Naive thymus-derived CD4-positive, alpha-beta T cell (primary cell): ENCODE results near the gene UNC45A. TPM values are rescaled to one million over a fixed set of nuclear protein-coding genes. Genes with fewer than 3 reads are reported as not detected.

ENCODE experiments used
- ATAC-seq: fragments of 150-1000 bp; cut with Tn5 transposase; 2 replicates; pipeline ENCODE4 v1.10.0; 2021; ENCODE audit warnings: mild to moderate bottlenecking, moderate library complexity
- CTCF ChIA-PET: fragments of 350-600 bp; sonication (Branson Sonifier 250); formaldehyde crosslinking; loops from one replicate; lab custom pipeline; 2021; ENCODE audit warnings: antibody characterized with exemption; lab: Charles Lee
- POLR2A ChIA-PET: fragments of 350-600 bp; sonication (Branson Sonifier 250); formaldehyde crosslinking; loops from one replicate; lab custom pipeline; 2021; ENCODE audit warnings: antibody characterized with exemption, inconsistent platforms; lab: Charles Lee
- DNase-seq, 9 donors: peaks; one replicate each; pipeline versions ENCODE4 v3.0.0 to v3.0.0-alpha.2; 2020 to 2022; ENCODE audit warnings: mixed read lengths in 1 of 9
- H3K27ac ChIP-seq: one replicate; pipeline ENCODE4 v1.7.0; 2013; ENCODE audit warnings: mild to moderate bottlenecking, low read depth, low read length, moderate library complexity
- H3K27me3 ChIP-seq, 2 donors: one replicate each; pipeline ENCODE4 v1.7.0; 2013; ENCODE audit warnings: low read length in 2 of 2, mild to moderate bottlenecking in 2 of 2, moderate library complexity in 2 of 2; ENCODE audit not compliant: control insufficient read depth in 2 of 2, insufficient read depth in 2 of 2
- H3K36me3 ChIP-seq, 3 experiments: 1 replicate in 2 of 3; 2 replicates in 1 of 3; pipeline ENCODE4 v1.7.0; 2013; ENCODE audit warnings: low read length in 3 of 3, mild to moderate bottlenecking in 3 of 3, moderate library complexity in 1 of 3; ENCODE audit not compliant: insufficient read depth in 3 of 3, control insufficient read depth in 2 of 3
- H3K4me1 ChIP-seq, 2 donors: one replicate each; pipeline ENCODE4 v1.7.0; 2013; ENCODE audit warnings: low read length in 2 of 2, mild to moderate bottlenecking in 2 of 2, moderate library complexity in 1 of 2; ENCODE audit not compliant: control insufficient read depth in 2 of 2, insufficient read depth in 2 of 2
- H3K4me3 ChIP-seq: 2 replicates; pipeline ENCODE4 v1.7.0; 2013; ENCODE audit warnings: mild to moderate bottlenecking, low read length
- H3K9me3 ChIP-seq, 3 experiments: 1 replicate in 2 of 3; 2 replicates in 1 of 3; pipeline ENCODE4 v1.7.0; 2013; ENCODE audit warnings: low read length in 3 of 3; ENCODE audit not compliant: control insufficient read depth in 2 of 3
- H3K27ac Mint-ChIP-seq, 9 donors: one replicate each; pipeline ENCODE4 v1.8.0; 2020 to 2022; ENCODE audit warnings: mixed read lengths in 9 of 9, mild to moderate bottlenecking in 8 of 9, moderate library complexity in 5 of 9, inconsistent platforms in 2 of 9
- H3K27me3 Mint-ChIP-seq, 5 donors: one replicate each; pipeline ENCODE4 v1.8.0; 2021 to 2022; ENCODE audit warnings: mixed read lengths in 5 of 5, mild to moderate bottlenecking in 1 of 5
- H3K36me3 Mint-ChIP-seq, 5 donors: one replicate each; pipeline ENCODE4 v1.8.0; 2020 to 2022; ENCODE audit warnings: mixed read lengths in 5 of 5, mild to moderate bottlenecking in 3 of 5, inconsistent platforms in 1 of 5
- H3K4me1 Mint-ChIP-seq, 7 donors: one replicate each; pipeline ENCODE4 v1.8.0; 2020 to 2022; ENCODE audit warnings: mixed read lengths in 7 of 7, mild to moderate bottlenecking in 3 of 7, inconsistent platforms in 1 of 7
- H3K4me3 Mint-ChIP-seq, 10 donors: one replicate each; pipeline ENCODE4 v1.8.0; 2020 to 2022; ENCODE audit warnings: mild to moderate bottlenecking in 10 of 10, mixed read lengths in 10 of 10, moderate library complexity in 6 of 10, inconsistent platforms in 2 of 10
- H3K9me3 Mint-ChIP-seq, 11 donors: one replicate each; pipeline ENCODE4 v1.8.0; 2020 to 2022; ENCODE audit warnings: mixed read lengths in 11 of 11, mild to moderate bottlenecking in 4 of 11, inconsistent platforms in 1 of 11, moderate library complexity in 1 of 11
- intact Hi-C, 2 donors: fragments of 100-400 bp; cut with micrococcal nuclease; formaldehyde crosslinking; loops; one replicate each; pipeline ENCODE4 v1.15.1; 2023
- polyA plus RNA-seq, 2 donors: library from polyadenylated mRNA; unstranded; fragments of 300-500 nt; fragmentation: Illumina TruSeq; gene quantifications; one replicate each; pipeline ENCODE4 v1.2.3, GENCODE V29; 2021
- total RNA-seq, 6 experiments: library from RNA in 5 of 6; stranded (reverse) in 5 of 6; gene quantifications; 1 replicate in 5 of 6; 2 replicates in 1 of 6; pipeline ENCODE4 v1.2.3 and lab custom pipeline; 2021 to 2026

The UNC45A gene
- total and polyA plus RNA-seq, 7 experiments from 2014 or later = 34.2 to 75.1 (median 62.0) TPM

DNA sequence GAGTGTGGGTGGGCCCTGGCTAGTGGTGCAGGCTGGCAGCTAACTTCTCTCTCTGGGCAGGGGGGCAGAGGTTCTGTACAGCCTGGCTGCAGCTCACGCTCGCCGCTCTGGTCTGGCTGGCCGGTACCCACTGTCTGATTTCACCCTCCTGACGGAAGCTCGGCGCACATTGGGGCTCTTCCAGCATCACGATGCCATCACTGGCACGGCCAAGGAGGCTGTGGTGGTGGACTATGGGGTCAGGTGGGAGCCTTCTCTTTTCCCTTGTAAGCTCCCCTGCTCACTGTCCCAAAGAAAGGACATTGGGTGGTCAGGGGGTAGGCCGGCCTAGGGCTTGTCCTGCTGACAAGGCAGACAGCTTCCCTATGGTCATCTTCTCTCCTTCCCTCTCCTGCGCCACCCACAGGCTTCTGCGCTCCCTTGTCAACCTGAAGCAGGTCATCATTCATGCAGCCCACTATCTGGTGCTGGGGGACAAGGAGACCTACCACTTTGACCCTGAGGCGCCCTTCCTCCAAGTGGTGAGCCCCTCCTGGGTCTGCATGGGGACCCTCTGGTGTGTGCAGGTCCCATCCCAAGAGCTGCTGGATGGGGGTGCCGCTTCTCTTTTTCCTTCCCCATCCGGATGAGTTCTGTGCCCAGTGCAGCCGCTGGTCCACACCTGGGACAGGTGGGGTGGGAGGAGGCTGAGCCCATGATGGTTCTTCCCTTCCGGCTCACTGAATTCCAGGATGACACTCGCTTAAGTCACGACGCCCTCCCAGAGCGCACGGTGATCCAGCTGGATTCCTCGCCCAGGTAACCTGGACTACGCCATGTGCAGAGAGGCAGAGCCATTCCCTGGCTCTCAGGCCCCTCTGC is 24.4 kb upstream of the UNC45A start:
- H3K4me1 ChIP-seq = no peaks in the 10 kb centered on the region
- CTCF ChIA-PET = interaction anchor here (1.7 kb wide), 1 partner anchor 22 kb away, joined by 8 read pairs; the partner anchor contains the start of gene HDDC3
- Mint-ChIP-seq H3K27me3 (no peaks in the 10 kb centered on the region), H3K9me3 (no peaks in the 10 kb centered on the region), H3K36me3 (peaks cover 5 to 54% (median 24%) of the 10 kb centered on the region in 5 donors), H3K4me1 (peaks cover 0 to 6% (median 4%) of the 10 kb centered on the region in 7 donors), H3K27ac (no peak overlapping the region), H3K4me3 (no peak overlapping the region)
- no peaks in the 10 kb centered on the region for H3K27me3 ChIP-seq
- intact Hi-C loops = no loop called here
- no peak overlapping the region for H3K4me3 ChIP-seq
- H3K36me3 ChIP-seq = peaks cover 13 to 95% (median 43%) of the 10 kb centered on the region in 3 experiments
- H3K27ac ChIP-seq = no peak overlapping the region
- DNase-seq (no peak), ATAC-seq (no peak)
- H3K9me3 ChIP-seq = no peaks in the 10 kb centered on the region
- POLR2A ChIA-PET = interaction anchor here (0.5 kb wide), 1 partner anchor 12 kb away, joined by 6 read pairs; no protein-coding TSS in a partner anchor

DNA sequence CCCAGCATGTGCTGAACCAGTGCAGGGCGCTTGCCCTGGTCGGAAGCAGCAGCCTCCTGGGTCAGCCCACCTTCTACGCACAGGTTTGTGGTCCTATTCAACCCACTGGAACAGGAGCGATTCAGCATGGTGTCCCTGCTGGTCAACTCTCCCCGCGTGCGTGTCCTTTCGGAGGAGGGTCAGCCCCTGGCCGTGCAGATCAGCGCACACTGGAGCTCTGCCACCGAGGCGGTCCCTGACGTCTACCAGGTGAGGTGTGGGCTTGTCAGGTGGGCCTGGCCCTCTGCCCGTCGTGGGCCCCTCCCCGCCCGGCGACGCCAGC is 23.8 kb upstream of the UNC45A start:
- intact Hi-C loops = no loop called here
- H3K36me3 Mint-ChIP-seq = peaks cover 0 to 50% (median 18%) of the 10 kb centered on the region in 5 donors
- Histone ChIP-seq H3K27me3 (no peaks in the 10 kb centered on the region), H3K4me3 (no peak overlapping the region), H3K4me1 (no peaks in the 10 kb centered on the region), H3K27ac (no peak overlapping the region), H3K36me3 (peaks cover 13 to 95% (median 40%) of the 10 kb centered on the region in 3 experiments), H3K9me3 (no peaks in the 10 kb centered on the region)
- DNase-seq (no peak), ATAC-seq (no peak)
- ChIA-PET POLR2A (interaction anchor here (0.5 kb wide), 1 partner anchor 12 kb away, joined by 6 read pairs; no protein-coding TSS in a partner anchor), CTCF (interaction anchor here (1.7 kb wide), 1 partner anchor 22 kb away, joined by 8 read pairs; the partner anchor contains the start of gene HDDC3)
- no peaks in the 10 kb centered on the region for H3K9me3 Mint-ChIP-seq
- no peaks in the 10 kb centered on the region for H3K27me3 Mint-ChIP-seq
- H3K4me3 Mint-ChIP-seq = no peak overlapping the region
- no peak overlapping the region for H3K27ac Mint-ChIP-seq
- H3K4me1 Mint-ChIP-seq = peaks cover 0 to 5% (median 0%) of the 10 kb centered on the region in 7 donors

DNA sequence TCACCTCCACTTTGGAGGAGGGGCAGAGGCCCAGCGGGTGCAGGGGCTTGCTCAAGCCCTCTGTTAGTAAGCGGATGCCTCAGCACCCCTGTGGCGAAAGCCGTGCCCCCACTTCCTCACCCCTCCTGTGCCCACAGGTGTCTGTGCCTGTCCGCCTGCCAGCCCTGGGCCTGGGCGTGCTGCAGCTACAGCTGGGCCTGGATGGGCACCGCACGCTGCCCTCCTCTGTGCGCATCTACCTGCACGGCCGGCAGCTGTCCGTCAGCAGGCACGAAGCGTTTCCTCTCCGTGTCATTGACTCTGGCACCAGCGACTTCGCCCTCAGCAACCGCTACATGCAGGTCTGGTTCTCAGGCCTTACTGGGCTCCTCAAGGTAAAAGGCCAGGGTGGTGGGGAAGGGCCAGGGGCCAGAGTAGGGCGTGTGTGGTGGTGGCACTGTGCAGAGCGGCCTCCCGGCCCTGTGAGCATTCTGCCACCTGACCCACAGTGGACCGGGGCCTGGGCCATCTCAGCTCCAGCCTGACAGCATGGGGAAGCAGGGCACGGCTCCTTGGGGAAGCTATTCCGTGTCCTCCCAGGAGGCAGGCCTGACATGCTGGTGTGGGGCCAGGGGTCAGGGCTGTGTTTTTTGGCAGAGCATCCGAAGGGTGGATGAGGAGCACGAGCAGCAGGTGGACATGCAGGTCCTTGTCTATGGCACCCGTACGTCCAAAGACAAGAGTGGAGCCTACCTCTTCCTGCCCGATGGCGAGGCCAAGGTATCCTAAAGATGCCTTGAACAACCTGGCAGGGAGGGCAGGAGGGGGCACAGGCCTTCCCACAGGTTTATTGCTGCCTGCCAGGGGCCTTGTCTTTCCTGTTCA is 22.9 kb upstream of the UNC45A start:
- Histone ChIP-seq H3K4me3 (no peak overlapping the region), H3K9me3 (no peaks in the 10 kb centered on the region), H3K4me1 (no peaks in the 10 kb centered on the region), H3K36me3 (peaks cover 13 to 95% (median 32%) of the 10 kb centered on the region in 3 experiments), H3K27ac (no peak overlapping the region), H3K27me3 (no peaks in the 10 kb centered on the region)
- Mint-ChIP-seq H3K27ac (no peak overlapping the region), H3K9me3 (no peaks in the 10 kb centered on the region), H3K4me1 (peaks cover 0 to 11% (median 0%) of the 10 kb centered on the region in 7 donors), H3K27me3 (no peaks in the 10 kb centered on the region), H3K4me3 (no peak overlapping the region), H3K36me3 (peaks cover 2 to 54% (median 23%) of the 10 kb centered on the region in 5 donors)
- POLR2A ChIA-PET = interaction anchor here (0.7 to 1.4 kb wide), 2 partner anchors 17 to 20 kb away, joined by 3 to 5 read pairs; partner anchors contain the start of gene HDDC3
- no peak for DNase-seq
- intact Hi-C loops = no loop called here
- no peak for ATAC-seq
- CTCF ChIA-PET = interaction anchor here (1.7 kb wide), 1 partner anchor 21 kb away, joined by 8 read pairs; the partner anchor contains the start of gene HDDC3

DNA sequence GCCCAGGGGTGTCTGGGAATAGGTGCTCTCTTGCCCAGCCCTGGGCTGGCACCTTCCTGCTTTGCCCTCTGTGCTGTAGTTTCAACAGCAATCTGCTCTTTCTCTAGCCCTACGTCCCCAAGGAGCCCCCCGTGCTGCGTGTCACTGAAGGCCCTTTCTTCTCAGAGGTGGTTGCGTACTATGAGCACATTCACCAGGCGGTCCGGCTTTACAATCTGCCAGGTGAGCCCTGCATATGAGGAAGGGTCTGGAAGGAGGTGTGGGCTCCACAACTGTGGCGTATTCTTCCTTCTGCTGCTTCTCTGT is 22.4 kb upstream of the UNC45A start:
- Mint-ChIP-seq H3K4me1 (peaks cover 0 to 11% (median 0%) of the 10 kb centered on the region in 7 donors), H3K27ac (no peak overlapping the region), H3K4me3 (no peak overlapping the region), H3K36me3 (peaks cover 4 to 54% (median 24%) of the 10 kb centered on the region in 5 donors), H3K9me3 (no peaks in the 10 kb centered on the region), H3K27me3 (no peaks in the 10 kb centered on the region)
- Histone ChIP-seq H3K27me3 (no peaks in the 10 kb centered on the region), H3K4me3 (no peak overlapping the region), H3K4me1 (no peaks in the 10 kb centered on the region), H3K36me3 (peaks cover 10 to 95% (median 27%) of the 10 kb centered on the region in 3 experiments), H3K9me3 (no peaks in the 10 kb centered on the region), H3K27ac (no peak overlapping the region)
- DNase-seq (no peak), ATAC-seq (no peak)
- intact Hi-C loops = no loop called here
- POLR2A ChIA-PET = interaction anchor here (1.4 kb wide), 1 partner anchor 19 kb away, joined by 5 read pairs; the partner anchor contains the start of gene HDDC3
- CTCF ChIA-PET = no interaction called here

DNA sequence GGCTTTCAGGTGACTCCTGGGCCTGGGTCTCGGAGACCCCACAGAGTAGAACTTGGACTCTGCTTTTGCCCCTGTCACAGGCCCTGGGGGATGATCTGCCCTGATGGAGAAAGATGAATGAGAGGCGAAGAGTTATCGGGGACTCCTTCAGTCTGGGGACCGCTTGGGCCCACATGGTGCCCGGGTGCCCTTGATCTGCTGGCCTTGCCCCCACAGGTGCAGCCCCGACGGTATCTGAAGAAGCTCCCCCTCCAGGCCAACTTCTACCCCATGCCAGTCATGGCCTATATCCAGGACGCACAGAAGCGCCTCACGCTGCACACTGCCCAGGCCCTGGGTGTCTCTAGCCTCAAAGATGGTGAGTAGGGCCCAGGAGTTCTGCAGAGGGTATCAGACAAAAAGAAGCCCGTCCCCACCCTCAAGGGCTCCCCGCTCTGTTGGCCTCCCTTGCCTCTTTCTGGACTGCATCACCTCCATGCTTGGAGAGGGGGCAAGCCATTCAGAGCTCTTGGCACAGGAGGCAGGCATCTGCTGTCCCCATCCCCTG is 21.6 kb upstream of the UNC45A start:
- ChIA-PET POLR2A (interaction anchor here (0.6 to 1.4 kb wide), 4 partner anchors 12 to 1740 kb away, joined by 3 to 5 read pairs (median 3); partner anchors contain the start of gene HDDC3), CTCF (interaction anchor here (1.3 kb wide), 1 partner anchor 20 kb away, joined by 3 read pairs; no protein-coding TSS in a partner anchor)
- H3K27me3 Mint-ChIP-seq = no peaks in the 10 kb centered on the region
- Histone ChIP-seq H3K27me3 (no peaks in the 10 kb centered on the region), H3K27ac (no peak overlapping the region), H3K36me3 (peaks cover 7 to 97% (median 26%) of the 10 kb centered on the region in 3 experiments), H3K4me3 (no peak overlapping the region), H3K4me1 (no peaks in the 10 kb centered on the region), H3K9me3 (no peaks in the 10 kb centered on the region)
- intact Hi-C loops = no loop called here
- no peaks in the 10 kb centered on the region for H3K9me3 Mint-ChIP-seq
- H3K27ac Mint-ChIP-seq = no peak overlapping the region
- peaks cover 0 to 12% (median 0%) of the 10 kb centered on the region in 7 donors for H3K4me1 Mint-ChIP-seq
- ATAC-seq = no peak
- H3K4me3 Mint-ChIP-seq = no peak overlapping the region
- no peak for DNase-seq
- peaks cover 8 to 58% (median 26%) of the 10 kb centered on the region in 5 donors for H3K36me3 Mint-ChIP-seq
